Stimulated activated CD8-positive, alpha-beta memory T cell treated with anti-CD3 and anti-CD28 coated beads, Interleukin-15, amount 100 ng/mL, for 1 hour (primary cell): ENCODE measurements around the gene ENPP6.
"Not testable (repeated sequence)": the region's sequence is repeated elsewhere in the genome, so short reads cannot be mapped to it uniquely, and the experiment has no call there.

Experiments
- DNase-seq: peaks from one replicate; pipeline ENCODE4 v3.0.0-alpha.2; 2020; ENCODE audit warnings: low read depth

ENPP6 gene

DNA sequence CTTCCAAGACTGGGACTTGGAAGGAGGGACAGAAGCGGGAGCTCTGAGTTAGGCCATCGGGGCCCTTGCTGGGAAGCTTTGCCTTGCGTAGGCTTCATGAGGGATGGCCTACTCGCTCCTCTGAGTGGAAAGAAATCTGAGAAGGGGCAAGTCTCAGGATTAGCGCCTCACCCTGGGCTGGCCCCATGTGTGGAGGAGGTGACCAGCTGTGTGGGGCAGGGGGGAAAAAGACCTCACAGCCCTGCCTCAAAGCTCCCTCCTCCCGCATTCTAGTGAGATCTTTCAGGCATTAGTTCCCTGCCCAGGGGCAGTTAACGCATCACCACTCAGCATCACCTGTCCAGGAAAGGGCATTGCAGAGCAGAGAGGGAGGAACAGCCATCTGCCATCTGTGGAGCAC lies 156.1 kb downstream of the ENPP6 start:
- DNase-seq: no peak

DNA sequence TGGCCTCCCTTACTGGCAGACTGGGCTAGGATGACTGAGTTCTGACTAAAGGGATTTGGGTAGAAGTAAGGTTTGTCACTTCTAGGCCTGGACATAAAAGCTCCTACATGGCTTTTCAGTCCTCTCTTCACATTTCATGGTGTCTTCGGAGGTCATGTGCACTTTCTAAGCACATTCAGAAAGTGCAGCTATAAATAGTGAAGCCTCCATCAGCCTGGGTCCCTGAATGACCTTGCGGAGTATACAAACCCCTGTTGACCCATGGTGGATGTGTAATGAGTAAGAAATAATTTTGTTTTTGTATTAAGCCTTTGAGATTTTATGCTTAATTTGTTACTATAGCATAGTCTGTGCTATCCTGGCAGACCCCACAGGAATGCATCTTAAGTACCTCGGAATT lies 158.6 kb downstream of the ENPP6 start:
- DNase-seq: no peak

DNA sequence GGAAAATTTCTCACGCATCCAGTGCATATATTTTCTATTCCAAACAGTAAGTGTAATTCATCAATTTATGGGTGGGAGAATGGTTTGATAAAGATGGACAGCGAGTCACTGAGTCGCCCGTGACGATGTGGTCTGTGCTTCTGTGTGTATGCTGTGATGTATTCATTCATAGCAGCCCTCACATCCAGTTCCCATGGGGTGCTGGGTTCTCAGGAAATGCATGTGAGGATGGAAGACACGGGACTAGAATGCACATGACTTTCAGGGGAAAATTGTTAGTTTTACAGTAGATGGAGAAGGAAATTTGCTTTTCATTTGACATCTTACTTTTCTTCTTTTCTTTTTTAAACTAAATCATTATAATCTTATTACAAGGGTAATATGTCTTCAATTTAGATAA lies 159.6 kb downstream of the ENPP6 start:
- no peak for DNase-seq

DNA sequence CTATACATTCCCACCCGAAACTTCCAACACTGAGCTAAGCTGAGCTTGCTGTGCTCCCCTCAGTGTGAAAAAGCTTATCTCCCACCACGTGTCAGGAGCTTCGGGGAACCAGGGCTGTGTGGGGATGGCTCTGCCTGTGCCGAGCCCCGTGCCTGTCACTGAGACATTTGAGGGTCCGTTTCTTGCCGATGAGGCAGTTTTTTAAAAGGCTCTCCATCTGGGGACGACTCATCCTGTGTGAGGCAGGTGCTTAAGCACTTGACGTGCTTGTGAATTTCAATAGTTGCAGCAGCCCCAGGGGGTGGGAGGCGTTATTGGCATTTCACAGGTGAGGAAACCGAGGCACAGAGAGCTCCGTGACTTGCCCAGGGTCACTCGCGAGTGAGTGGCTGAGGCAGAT lies 160.8 kb downstream of the ENPP6 start:
- no peak for DNase-seq

DNA sequence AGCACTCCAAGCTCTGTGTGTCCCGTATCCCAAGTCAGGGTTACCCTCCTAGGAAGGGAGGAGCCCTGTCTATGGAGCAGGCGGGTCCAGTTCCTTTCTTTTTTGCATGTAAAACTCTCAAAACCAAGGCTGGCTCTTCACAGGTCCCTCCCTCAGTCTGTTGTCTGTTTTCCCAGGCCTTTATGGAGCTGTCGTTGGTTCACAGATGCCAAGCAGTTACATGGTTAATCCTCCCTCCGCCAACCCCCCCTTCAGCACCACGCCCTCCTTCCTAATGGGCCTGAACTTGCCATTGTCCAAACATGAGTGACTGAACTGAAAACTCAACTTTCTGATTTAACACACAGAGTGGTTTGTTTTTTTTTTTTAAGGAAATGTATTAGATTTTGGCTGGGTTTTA lies 164.2 kb downstream of the ENPP6 start:
- no peak for DNase-seq

DNA sequence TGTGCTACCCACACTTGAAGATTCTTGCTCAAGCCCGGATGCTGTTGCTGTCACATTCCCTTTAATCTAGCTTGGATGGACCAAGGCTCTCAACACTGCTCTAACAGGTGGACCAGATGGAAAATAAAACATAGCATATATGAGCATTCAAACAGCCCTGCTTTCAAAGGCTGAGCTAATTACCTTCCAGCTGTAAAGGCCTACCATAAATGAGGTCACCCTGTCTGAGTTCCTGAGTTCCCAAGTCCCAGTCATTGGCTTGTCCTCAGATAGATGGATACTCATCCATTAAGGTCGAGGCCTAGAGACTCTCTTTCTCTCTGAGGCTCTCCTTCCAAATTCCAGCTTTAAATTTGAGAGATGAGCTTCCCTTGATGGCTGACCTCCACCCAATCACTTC lies 165.1 kb downstream of the ENPP6 start:
- DNase-seq: no peak

DNA sequence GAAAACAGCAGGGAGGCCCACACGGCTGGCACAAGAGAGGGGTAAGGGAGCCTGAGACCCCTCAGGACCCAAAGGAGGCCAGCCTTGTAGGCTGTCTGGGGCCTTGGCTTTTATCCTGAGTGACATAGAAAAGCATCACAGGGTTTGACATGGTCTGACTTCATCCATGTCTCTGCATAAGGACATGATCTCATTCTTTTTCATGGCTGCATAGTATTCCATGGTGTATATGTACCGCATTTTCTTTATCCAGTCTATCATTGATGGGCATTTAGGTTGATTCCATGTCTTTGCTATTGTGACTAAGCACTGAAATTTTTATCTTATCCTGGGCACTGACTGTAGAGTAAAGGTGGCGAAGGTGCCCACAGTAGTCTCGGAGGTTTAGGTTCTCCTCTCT lies 166.4 kb downstream of the ENPP6 start:
- not testable (repeated sequence) for DNase-seq

DNA sequence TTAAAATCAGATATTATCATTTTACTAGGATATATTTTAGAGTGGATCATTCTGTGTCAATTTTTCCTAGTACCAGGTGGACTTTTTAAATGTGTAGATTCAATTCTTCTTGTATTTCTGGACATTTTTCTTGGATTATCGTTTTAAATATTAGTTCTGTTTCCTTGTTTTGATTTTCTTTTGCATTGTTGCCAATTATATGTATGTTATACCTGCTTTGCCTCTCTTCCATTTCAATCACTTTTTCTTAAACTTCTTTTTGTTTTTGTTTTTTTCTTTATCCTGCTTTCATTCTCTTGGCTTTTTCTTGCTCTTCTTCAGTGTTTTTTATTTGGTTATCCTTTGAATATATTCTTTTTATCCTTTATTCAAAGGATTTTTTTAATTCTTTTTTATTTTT lies 171.5 kb downstream of the ENPP6 start:
- DNase-seq: no peak

DNA sequence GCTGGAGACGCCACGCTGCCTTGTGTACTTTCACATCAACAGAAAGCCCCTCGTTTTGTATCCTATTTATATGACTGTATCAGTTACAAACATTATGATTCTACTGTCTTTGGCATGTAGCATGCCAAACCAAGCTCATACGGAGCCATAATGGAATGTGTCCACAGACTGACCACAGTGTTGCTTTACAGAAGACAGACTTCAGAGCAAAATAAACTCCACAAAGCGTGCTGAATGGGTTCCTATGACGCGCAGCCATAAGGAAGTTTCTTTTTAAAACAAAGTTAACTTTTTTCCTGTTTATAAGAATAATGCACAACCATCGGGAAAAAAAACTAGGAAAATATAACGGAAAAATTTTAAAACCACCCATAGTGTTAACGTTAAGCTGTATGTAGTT lies 176.5 kb downstream of the ENPP6 start:
- no peak for DNase-seq

DNA sequence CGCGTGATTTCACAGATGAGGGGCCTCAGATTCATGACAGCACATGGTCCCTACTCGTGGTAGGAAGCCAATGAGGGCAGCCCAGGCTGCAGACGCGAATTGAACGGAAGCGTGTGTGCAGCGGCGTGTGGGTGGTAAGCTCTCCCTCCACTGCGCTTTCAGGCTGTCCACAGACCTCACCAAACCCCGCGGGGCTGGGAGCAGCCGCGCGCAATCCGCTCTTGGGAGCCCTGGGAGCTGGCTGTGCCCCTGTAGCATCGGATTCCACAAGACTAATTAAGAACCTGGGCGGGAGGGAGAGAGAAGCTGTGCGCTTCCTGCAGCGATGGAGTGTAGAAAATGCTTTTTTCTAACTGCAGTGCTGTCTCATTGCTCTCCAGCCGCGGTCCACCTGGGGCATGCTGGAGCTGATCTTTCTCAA lies 177.7 kb downstream of the ENPP6 start:
- DNase-seq: no peak
